A673 (cell line): ENCODE data around the gene PDE4C. TPM values are rescaled to one million over a fixed set of nuclear protein-coding genes. Genes with fewer than 3 reads are reported as not detected.

ENCODE experiments used
- BruUV-seq: library from RNA; stranded (reverse); fragments of 400-500 nt; replicated peaks from 2 replicates; lab custom pipeline; 2021; lab: Mats Ljungman, UMichigan
- CTCF ChIA-PET: fragments of 300-600 bp; sonication (Branson Sonifier 250); formaldehyde crosslinking; loops from one replicate; lab custom pipeline; 2022; ENCODE audit warnings: antibody characterized with exemption; lab: Charles Lee
- POLR2A ChIA-PET: fragments of 300-600 bp; sonication (Branson Sonifier 250); formaldehyde crosslinking; loops from one replicate; lab custom pipeline; 2022; ENCODE audit warnings: antibody characterized with exemption; ENCODE audit not compliant: low non-redundant PET; lab: Charles Lee
- DNase-seq: peaks from one replicate; pipeline ENCODE4 v3.0.0-alpha.2; 2015; ENCODE audit warnings: low spot score
- H3K27ac ChIP-seq: fragments of 200-600 bp; sonication (generic); 2 replicates; pipeline ENCODE4 v1.5.1; 2016; ENCODE audit warnings: mixed run types, low read depth, mild to moderate bottlenecking, mixed read lengths, antibody characterized with exemption, low read length; ENCODE audit not compliant: poor library complexity, severe bottlenecking
- H3K27me3 ChIP-seq: fragments of 200-600 bp; sonication (generic); replicated peaks from 2 replicates; pipeline ENCODE4 v1.6.1; 2017; ENCODE audit warnings: mixed run types, low read depth, mild to moderate bottlenecking, mixed read lengths, antibody characterized with exemption, low read length; ENCODE audit not compliant: insufficient read depth, poor library complexity
- H3K36me3 ChIP-seq: fragments of 200-600 bp; sonication (generic); 2 replicates; pipeline ENCODE4 v1.6.1; 2016; ENCODE audit warnings: mixed run types, mild to moderate bottlenecking, mixed read lengths, antibody characterized with exemption, low read length; ENCODE audit not compliant: insufficient read depth, poor library complexity, severe bottlenecking
- H3K4me1 ChIP-seq: fragments of 200-600 bp; sonication (generic); 2 replicates; pipeline ENCODE4 v1.6.1; 2017; ENCODE audit warnings: mixed run types, mild to moderate bottlenecking, mixed read lengths, antibody characterized with exemption, low read length; ENCODE audit not compliant: insufficient read depth, poor library complexity, severe bottlenecking
- H3K4me3 ChIP-seq: fragments of 200-600 bp; sonication (generic); 2 replicates; pipeline ENCODE4 v1.5.1; 2016; ENCODE audit warnings: low read depth, mixed run types, mild to moderate bottlenecking, mixed read lengths, low read length; ENCODE audit not compliant: poor library complexity, severe bottlenecking
- H3K9me3 ChIP-seq: fragments of 200-600 bp; sonication (generic); 2 replicates; pipeline ENCODE4 v1.6.1; 2016; ENCODE audit warnings: mixed run types, low read depth, mild to moderate bottlenecking, mixed read lengths, antibody characterized with exemption, low read length; ENCODE audit not compliant: poor library complexity, severe bottlenecking
- EZH2 ChIP-seq: fragments of 200-600 bp; sonication (generic); IDR thresholded peaks from 2 replicates; pipeline ENCODE4 v1.6.1; 2017; ENCODE audit warnings: borderline replicate concordance, low read depth, mild to moderate bottlenecking, mixed read lengths, antibody characterized with exemption, low read length; ENCODE audit not compliant: poor library complexity, severe bottlenecking
- intact Hi-C: fragments of 100-400 bp; cut with micrococcal nuclease; formaldehyde crosslinking; loops from one replicate; pipeline ENCODE4 v1.10.0; 2022; ENCODE audit not compliant: unreplicated experiment
- total RNA-seq: library from RNA; stranded (reverse); gene quantifications from 2 replicates; pipeline ENCODE4 v1.2.3, GENCODE V29; 2021
- TF ChIP-seq, protein P1 (sequence below): fragments of 300-800, 200-600 bp; sonication (generic); conservative IDR thresholded peaks from 2 replicates; pipeline ENCODE4 v1.5.1; 2017; ENCODE audit warnings: low read depth, mild to moderate bottlenecking, antibody characterized with exemption, low read length, moderate library complexity, mixed read lengths

Gene PDE4C
- total RNA-seq, 1 experiment from 2014 or later = not detected

DNA sequence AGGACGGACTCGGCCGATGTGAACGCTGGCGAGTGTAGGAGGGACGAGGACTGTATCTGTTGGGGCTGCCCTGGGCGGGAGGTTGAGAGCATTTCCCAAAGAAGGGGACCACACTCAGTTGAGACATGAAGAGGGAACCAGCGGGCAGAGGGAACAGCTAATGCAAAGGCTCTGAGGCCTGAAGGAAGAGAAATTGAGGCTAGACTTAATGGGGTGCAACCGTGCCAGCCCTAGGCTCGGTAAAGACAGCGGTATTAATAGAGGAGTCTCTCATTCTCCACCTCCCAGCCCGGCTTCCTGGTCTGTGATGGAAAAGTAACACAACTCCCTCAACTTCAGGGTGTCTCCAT, 32.1 kb downstream of the PDE4C start:
- H3K4me1 ChIP-seq = peaks cover 15% of the 10 kb centered on the region
- H3K27ac ChIP-seq = peak overlapping the region; percentile 73
- intact Hi-C loops = no loop called here
- ChIA-PET POLR2A (interaction anchor here (0.7 kb wide), 1 partner anchor 909 kb away, joined by 3 read pairs; no protein-coding TSS in a partner anchor), CTCF (interaction anchor here (1.5 kb wide), 1 partner anchor 85 kb away, joined by 12 read pairs; no protein-coding TSS in a partner anchor)
- no peak for DNase-seq
- peaks cover 12% of the 10 kb centered on the region for H3K36me3 ChIP-seq
- TF ChIP-seq EZH2 = no peak
- TF ChIP-seq, protein P1, sequence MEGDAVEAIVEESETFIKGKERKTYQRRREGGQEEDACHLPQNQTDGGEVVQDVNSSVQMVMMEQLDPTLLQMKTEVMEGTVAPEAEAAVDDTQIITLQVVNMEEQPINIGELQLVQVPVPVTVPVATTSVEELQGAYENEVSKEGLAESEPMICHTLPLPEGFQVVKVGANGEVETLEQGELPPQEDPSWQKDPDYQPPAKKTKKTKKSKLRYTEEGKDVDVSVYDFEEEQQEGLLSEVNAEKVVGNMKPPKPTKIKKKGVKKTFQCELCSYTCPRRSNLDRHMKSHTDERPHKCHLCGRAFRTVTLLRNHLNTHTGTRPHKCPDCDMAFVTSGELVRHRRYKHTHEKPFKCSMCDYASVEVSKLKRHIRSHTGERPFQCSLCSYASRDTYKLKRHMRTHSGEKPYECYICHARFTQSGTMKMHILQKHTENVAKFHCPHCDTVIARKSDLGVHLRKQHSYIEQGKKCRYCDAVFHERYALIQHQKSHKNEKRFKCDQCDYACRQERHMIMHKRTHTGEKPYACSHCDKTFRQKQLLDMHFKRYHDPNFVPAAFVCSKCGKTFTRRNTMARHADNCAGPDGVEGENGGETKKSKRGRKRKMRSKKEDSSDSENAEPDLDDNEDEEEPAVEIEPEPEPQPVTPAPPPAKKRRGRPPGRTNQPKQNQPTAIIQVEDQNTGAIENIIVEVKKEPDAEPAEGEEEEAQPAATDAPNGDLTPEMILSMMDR = no peak
- no peaks in the 10 kb centered on the region for H3K27me3 ChIP-seq
- BruUV-seq = TSS peak; percentile 45
- H3K4me3 ChIP-seq = peak overlapping the region; percentile 65
- no peaks in the 10 kb centered on the region for H3K9me3 ChIP-seq

DNA sequence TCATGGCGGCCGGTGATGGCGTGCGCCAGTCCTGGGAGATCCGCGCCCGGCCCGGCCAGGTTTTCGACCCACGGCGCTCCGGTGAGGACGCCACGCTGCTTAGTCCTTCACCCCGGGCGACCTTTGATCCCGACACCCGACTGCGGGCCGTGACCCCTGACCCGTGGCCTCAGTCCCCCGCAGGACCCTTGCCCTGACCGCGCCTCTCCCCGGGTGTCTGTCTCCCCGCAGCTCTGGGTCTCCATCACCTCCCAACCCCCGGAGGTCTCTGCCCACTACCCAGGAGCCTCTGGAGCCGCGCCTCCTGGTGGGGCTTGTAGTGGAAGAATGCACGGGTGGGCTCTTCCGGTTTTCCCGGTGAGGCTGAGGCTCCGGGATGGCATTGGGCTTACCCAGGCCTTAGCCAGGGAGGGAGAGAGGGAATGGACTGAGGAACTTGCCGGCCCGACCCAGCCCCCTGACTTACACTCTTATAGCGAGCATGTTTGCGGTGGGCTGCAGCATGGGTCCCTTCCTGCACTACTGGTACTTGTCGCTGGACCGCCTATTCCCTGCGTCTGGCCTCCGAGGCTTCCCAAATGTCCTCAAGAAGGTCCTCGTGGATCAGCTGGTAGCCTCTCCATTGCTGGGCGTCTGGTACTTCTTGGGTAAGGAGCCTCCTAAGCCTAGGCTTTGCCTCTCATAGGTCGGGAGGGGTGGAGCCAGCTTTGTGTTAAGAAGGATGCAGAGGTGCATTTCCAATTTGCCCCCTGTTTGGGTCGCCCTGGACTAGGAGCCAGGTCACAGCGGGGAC, 32.7 kb downstream of the PDE4C start:
- DNase-seq = no peak
- H3K9me3 ChIP-seq = no peaks in the 10 kb centered on the region
- H3K4me1 ChIP-seq = peaks cover 15% of the 10 kb centered on the region
- intact Hi-C loops = loop anchor here (2.0 kb wide), 1 partner anchor 41 kb away; the partner anchor contains the start of gene PIK3R2
- POLR2A ChIA-PET = no interaction called here
- peaks cover 8% of the 10 kb centered on the region for H3K36me3 ChIP-seq
- no peaks in the 10 kb centered on the region for H3K27me3 ChIP-seq
- no peak for TF ChIP-seq EZH2
- CTCF ChIA-PET = interaction anchor here (1.0 to 1.6 kb wide), 3 partner anchors 59 to 86 kb away, joined by 5 to 12 read pairs (median 7); no protein-coding TSS in a partner anchor
- H3K27ac ChIP-seq = peak overlapping the region; percentile 73
- H3K4me3 ChIP-seq = peak overlapping the region; percentile 65
- BruUV-seq = no TSS peak

DNA sequence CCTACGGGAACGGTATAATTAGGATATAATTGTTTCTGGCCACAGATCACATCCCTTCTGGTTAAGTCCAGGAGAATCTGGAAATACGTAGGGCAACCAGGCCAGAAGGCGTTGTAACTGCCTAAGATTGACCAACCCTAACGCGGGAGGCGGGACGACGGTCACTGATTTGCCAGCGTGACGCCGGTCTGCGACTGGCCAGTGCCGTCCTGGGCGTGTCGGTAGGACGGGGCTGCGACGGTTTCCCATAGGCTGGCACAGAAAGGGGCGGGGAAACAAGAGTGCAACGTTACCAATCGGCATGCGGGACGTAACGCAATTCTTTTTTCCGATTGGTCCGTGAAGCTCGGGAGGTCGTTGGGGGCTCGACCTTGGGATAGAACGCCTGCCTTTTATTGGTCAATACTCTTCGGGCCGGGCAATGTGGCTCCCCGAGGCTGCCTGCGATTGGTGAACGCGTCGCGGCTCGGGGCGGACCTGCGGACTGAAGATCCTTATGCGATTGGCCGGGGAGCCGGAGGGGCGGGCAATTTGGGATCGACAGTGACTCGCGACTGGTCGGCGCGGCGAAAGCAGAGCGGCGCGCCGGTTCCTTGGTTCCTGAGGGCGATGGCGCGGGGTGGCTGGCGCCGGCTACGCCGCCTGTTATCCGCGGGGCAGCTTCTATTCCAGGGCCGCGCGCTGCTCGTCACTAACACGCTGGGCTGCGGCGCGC, 33.4 kb downstream of the PDE4C start, which contains the start of gene MPV17L2:
Gene MPV17L2 (plus strand): TSS at position 546 of the 715 bp plus-strand sequence. CDS start 64 bp downstream, at position 610.
- BruUV-seq = no TSS peak
- intact Hi-C loops = loop anchor here (2.0 kb wide), 1 partner anchor 40 kb away; the partner anchor contains the start of gene PIK3R2
- TF ChIP-seq, protein P1 = no peak
- no peak for TF ChIP-seq EZH2

More for the DNA sequence above, 33.4 kb downstream of the PDE4C start, which contains the start of gene MPV17L2:
- no peaks in the 10 kb centered on the region for H3K27me3 ChIP-seq
- no peaks in the 10 kb centered on the region for H3K9me3 ChIP-seq
- peak within 1 kb of the TSS; percentile 82 for H3K27ac ChIP-seq
- peaks cover 15% of the 10 kb centered on the region for H3K4me1 ChIP-seq
- peaks cover 1% of the 10 kb centered on the region for H3K36me3 ChIP-seq
- CTCF ChIA-PET = interaction anchor here (0.8 to 1.6 kb wide), 4 partner anchors 16 to 87 kb away, joined by 5 to 7 read pairs (median 6); no protein-coding TSS in a partner anchor
- DNase-seq = peak; percentile 100
- POLR2A ChIA-PET = no interaction called here
- H3K4me3 ChIP-seq = peak within 1 kb of the TSS; percentile 65
